K562 (cell line): ENCODE results near the gene CBX8. TPM values are rescaled to one million over a fixed set of nuclear protein-coding genes. Genes with fewer than 3 reads are reported as not detected.

Experiments
- BRD9 ChIP-seq: fragments of 450-650 bp; IDR thresholded peaks from 2 replicates; pipeline ENCODE4 v1.6.1; 2018; ENCODE audit warnings: low read depth; ENCODE audit not compliant: partially characterized antibody
- E2F1 ChIP-seq: sonication (generic); formaldehyde crosslinking; IDR thresholded peaks from 2 replicates; pipeline ENCODE4 v1.8.1; 2023; ENCODE audit warnings: mild to moderate bottlenecking, missing genetic modification reagents, moderate library complexity
- E2F3 ChIP-seq: fragments of 250-450 bp; sonication (Bioruptor Pico); IDR thresholded peaks from 2 replicates; pipeline ENCODE4 v1.4.0; 2020; ENCODE audit warnings: mild to moderate bottlenecking
- ELF4 ChIP-seq: fragments of 450-650 bp; formaldehyde crosslinking; IDR thresholded peaks from 2 replicates; pipeline ENCODE4 v1.4.0; 2022; ENCODE audit warnings: missing genetic modification characterization
- HDGF ChIP-seq: fragments of 450-650 bp; IDR thresholded peaks from 2 replicates; pipeline ENCODE4 v1.6.1; 2016
- HMGN3 ChIP-seq: IDR thresholded peaks from 2 replicates; pipeline ENCODE4 v1.6.1; 2011; ENCODE audit warnings: borderline replicate concordance, low read depth, mild to moderate bottlenecking, mixed read lengths, low read length; ENCODE audit not compliant: insufficient read length; ENCODE audit errors: extremely low read depth
- MEIS2 ChIP-seq: fragments of 450-650 bp; IDR thresholded peaks from 2 replicates; pipeline ENCODE4 v1.6.1; 2014; ENCODE audit warnings: mild to moderate bottlenecking; ENCODE audit not compliant: partially characterized antibody
- NEUROD1 ChIP-seq: fragments of 150-350 bp; IDR thresholded peaks from 2 replicates; pipeline ENCODE4 v1.6.1; 2014; ENCODE audit warnings: borderline replicate concordance, low read length, low read depth; ENCODE audit not compliant: partially characterized antibody
- RBFOX2 ChIP-seq: fragments of 200-400 bp; formaldehyde crosslinking; IDR thresholded peaks from 2 replicates; pipeline ENCODE4 v1.6.1; 2017; ENCODE audit warnings: low read depth, mild to moderate bottlenecking, low read length, moderate library complexity
- SMARCE1 ChIP-seq: fragments of 450-650 bp; IDR thresholded peaks from 2 replicates; pipeline ENCODE4 v1.7.1; 2016; ENCODE audit warnings: mild to moderate bottlenecking
- SP1 ChIP-seq: sonication (generic); formaldehyde crosslinking; IDR thresholded peaks from 2 replicates; pipeline ENCODE4 v1.8.1; 2022; ENCODE audit warnings: mild to moderate bottlenecking, missing genetic modification reagents
- STAT5A ChIP-seq: IDR thresholded peaks from 2 replicates; pipeline ENCODE4 v1.6.1; 2012; ENCODE audit warnings: low read length, inconsistent platforms, borderline replicate concordance
- TEAD4 ChIP-seq, 2 experiments: sonication (generic) in 1 of 2; formaldehyde crosslinking in 1 of 2; IDR thresholded peaks; 2 replicates each; pipeline versions ENCODE4 v1.6.1 to v1.8.0; 2012 to 2022; ENCODE audit warnings: borderline replicate concordance in 1 of 2, inconsistent platforms in 1 of 2, low read length in 1 of 2, mild to moderate bottlenecking in 1 of 2, missing genetic modification reagents in 1 of 2
- UBTF ChIP-seq, 2 experiments: IDR thresholded peaks; 2 replicates each; pipeline ENCODE4 v1.6.1; 2012; ENCODE audit warnings: improper control_type of control experiment in 2 of 2, low read depth in 2 of 2, low read length in 2 of 2, borderline replicate concordance in 1 of 2
- ZBTB2 ChIP-seq: fragments of 450-650 bp; IDR thresholded peaks from 2 replicates; pipeline ENCODE4 v1.6.1; 2016; ENCODE audit warnings: antibody characterized with exemption
- ZBTB9 ChIP-seq: fragments of 450-650 bp; formaldehyde crosslinking; IDR thresholded peaks from 2 replicates; pipeline ENCODE4 v1.4.0; 2020; ENCODE audit warnings: mild to moderate bottlenecking, moderate library complexity
- ZNF224 ChIP-seq: sonication (generic); formaldehyde crosslinking; IDR thresholded peaks from 2 replicates; pipeline ENCODE4 v1.8.0; 2022; ENCODE audit warnings: mild to moderate bottlenecking, missing genetic modification reagents
- ZNF232 ChIP-seq: sonication (generic); formaldehyde crosslinking; IDR thresholded peaks from 2 replicates; pipeline ENCODE4 v1.8.0; 2022; ENCODE audit warnings: mild to moderate bottlenecking, missing genetic modification reagents
- ZNF511 ChIP-seq: sonication (generic); formaldehyde crosslinking; IDR thresholded peaks from 2 replicates; pipeline ENCODE4 v1.8.0; 2022; ENCODE audit warnings: mild to moderate bottlenecking, missing genetic modification reagents
- ZNF766 ChIP-seq: fragments of 200-800 bp; sonication (Bioruptor generic); conservative IDR thresholded peaks from 2 replicates; pipeline ENCODE4 v1.6.1; 2016; ENCODE audit warnings: missing genetic modification characterization, missing compliant biosample characterization
- polyA plus RNA-seq, 8 experiments: library from polyadenylated mRNA; depleted of rRNA in 4 of 8; stranded (reverse) in 5 of 8; unstranded in 3 of 8; fragments of >200 nt; fragmentation: Nextera tagmentation in 2 of 8; fragmentation: Illumina TruSeq in 1 of 8; extraction: Ambion mirVana in 2 of 8; extraction: Trizol in 1 of 8; gene quantifications; 2 replicates each; pipeline versions ENCODE4 v1.2.1 to v1.2.3, GENCODE V29; 2011 to 2014; ENCODE audit warnings: inconsistent platforms in 1 of 8, missing spikeins in 1 of 8
- total RNA-seq, 7 experiments: library from RNA; depleted of rRNA in 6 of 7; stranded (reverse); fragments of >200 nt in 6 of 7; fragmentation: Illumina TruSeq in 2 of 7; extraction: Trizol in 2 of 7; gene quantifications; 2 replicates each; pipeline versions ENCODE4 v1.2.1 to v1.2.3, GENCODE V29; 2011 to 2021; ENCODE audit warnings: low replicate concordance in 1 of 7

The CBX8 gene
- total and polyA plus RNA-seq, 9 of the 15 experiments (the other 6 are each of a cell fraction or from before 2014, with no cell fraction given) = 0.08 to 11.9 (median 2.6) TPM

- peak; percentile 7 for TF ChIP-seq NEUROD1
- TF ChIP-seq ELF4 = peak; percentile 72; the same call in 1 of the 2 replicates
- TF ChIP-seq UBTF (IDR thresholded peaks at IDR 0.05; ENCODE audit: borderline replicate concordance in 1 of 2, low read depth in 2 of 2, low read length in 2 of 2) = peak; percentile 79 to 89; a peak in 3 of 4 replicates
- peak; percentile 12; the same call in 1 of the 2 replicates for TF ChIP-seq ZBTB2
- TF ChIP-seq MEIS2 = peak; percentile 72
- TF ChIP-seq HMGN3 = peak; percentile 54
- 0 out of 2 replicates have a peak, but pooled peaks have one; percentile 42 for TF ChIP-seq ZNF232 (CRISPR knock-in tag)
- TF ChIP-seq SMARCE1 = peak; percentile 55; the same call in 1 of the 2 replicates
- TF ChIP-seq ZNF766 = peak; percentile 83
- peak; percentile 90 for TF ChIP-seq RBFOX2
- TF ChIP-seq HDGF = no peak
- 0 out of 2 replicates have a peak, but pooled peaks have one; percentile 12 for TF ChIP-seq E2F3 (CRISPR knock-in tag)
- peak; percentile 62; the same call in 1 of the 2 replicates for TF ChIP-seq SP1 (CRISPR knock-in tag)
- TF ChIP-seq BRD9 = peak; percentile 5
- TF ChIP-seq TEAD4 (IDR thresholded peaks at IDR 0.05; ENCODE audit: low read length) = peak; percentile 28; the same call in 1 of the 2 replicates
- no peak for TF ChIP-seq TEAD4 (CRISPR knock-in tag; IDR thresholded peaks at IDR 0.05; ENCODE audit: borderline replicate concordance)
- peak; percentile 25; the same call in 1 of the 2 replicates for TF ChIP-seq E2F1
- peak; percentile 31; the same call in 1 of the 2 replicates for TF ChIP-seq STAT5A
- TF ChIP-seq ZBTB9 (CRISPR knock-in tag) = peak; percentile 41; the same call in 1 of the 2 replicates
- peak; percentile 99 for TF ChIP-seq ZNF511 (CRISPR knock-in tag)
- 0 out of 2 replicates have a peak, but pooled peaks have one; percentile 34 for TF ChIP-seq ZNF224
These were observed 6.0 kb upstream of the CBX8 start (continued) for GRCh38 chr17:79802736-79803420.
